Liver (tissue), 9 donors: ENCODE measurements around the gene RBFOX1. TPM values are rescaled to one million over a fixed set of nuclear protein-coding genes. Genes with fewer than 3 reads are reported as not detected.

Source experiments
- DNase-seq: peaks from one replicate; pipeline ENCODE4 v3.0.0-alpha.2; 2017; ENCODE audit warnings: low spot score
- H3K27ac ChIP-seq, 2 donors: one replicate each; pipeline ENCODE4 v1.7.0; 2013; ENCODE audit warnings: inconsistent platforms in 2 of 2, low read length in 2 of 2, control low read depth in 1 of 2, low read depth in 1 of 2, mild to moderate bottlenecking in 1 of 2
- H3K27me3 ChIP-seq, 4 donors: one replicate each; pipeline versions ENCODE4 v1.6.1 to v1.7.0; 2013; ENCODE audit warnings: low read length in 3 of 4, inconsistent platforms in 1 of 4, mild to moderate bottlenecking in 1 of 4, moderate library complexity in 1 of 4; ENCODE audit not compliant: control insufficient read depth in 4 of 4, insufficient read depth in 4 of 4
- H3K36me3 ChIP-seq, 4 donors: one replicate each; pipeline versions ENCODE4 v1.6.1 to v1.7.0; 2013; ENCODE audit warnings: low read length in 3 of 4, mild to moderate bottlenecking in 3 of 4, low read depth in 1 of 4, moderate library complexity in 1 of 4; ENCODE audit not compliant: control insufficient read depth in 4 of 4, insufficient read depth in 3 of 4
- H3K4me1 ChIP-seq, 4 donors: one replicate each; pipeline versions ENCODE4 v1.6.1 to v1.7.0; 2013; ENCODE audit warnings: low read length in 3 of 4, mild to moderate bottlenecking in 3 of 4, moderate library complexity in 1 of 4; ENCODE audit not compliant: control insufficient read depth in 4 of 4, insufficient read depth in 4 of 4
- H3K4me3 ChIP-seq, 3 donors: one replicate each; pipeline versions ENCODE4 v1.6.1 to v1.7.0; 2013; ENCODE audit warnings: low read length in 3 of 3, control low read depth in 1 of 3, low read depth in 1 of 3, mild to moderate bottlenecking in 1 of 3
- H3K9ac ChIP-seq, 2 donors: one replicate each; pipeline ENCODE4 v1.7.0; 2013; ENCODE audit warnings: low read length in 2 of 2, mild to moderate bottlenecking in 2 of 2, moderate library complexity in 2 of 2, control low read depth in 1 of 2, low read depth in 1 of 2
- H3K9me3 ChIP-seq, 4 donors: one replicate each; pipeline versions ENCODE4 v1.6.1 to v1.7.0; 2013; ENCODE audit warnings: low read length in 3 of 4; ENCODE audit not compliant: control insufficient read depth in 4 of 4
- ATF3 ChIP-seq: IDR thresholded peaks from 2 replicates; pipeline ENCODE4 v1.6.1; 2016; ENCODE audit warnings: antibody characterized with exemption
- CTCF ChIP-seq: fragments of 150-350 bp; IDR thresholded peaks from 2 replicates; pipeline ENCODE4 v1.5.1; 2017; ENCODE audit warnings: improper control_type of control experiment, low read depth, low read length; ENCODE audit not compliant: missing input control
- EGR1 ChIP-seq, 2 donors: IDR thresholded peaks; 2 replicates each; pipeline ENCODE4 v1.6.1; 2016 to 2018; ENCODE audit warnings: antibody characterized with exemption in 2 of 2, low read depth in 2 of 2
- FOXA1 ChIP-seq: IDR thresholded peaks from 2 replicates; pipeline ENCODE4 v1.6.1; 2016; ENCODE audit warnings: antibody characterized with exemption
- FOXA2 ChIP-seq: IDR thresholded peaks from 2 replicates; pipeline ENCODE4 v1.6.1; 2016; ENCODE audit warnings: antibody characterized with exemption
- GABPA ChIP-seq, 2 donors: IDR thresholded peaks in 1 of 2; conservative IDR thresholded peaks in 1 of 2; 2 replicates each; pipeline ENCODE4 v1.6.1; 2016; ENCODE audit warnings: antibody characterized with exemption in 2 of 2, mild to moderate bottlenecking in 1 of 2, moderate library complexity in 1 of 2
- HNF4A ChIP-seq, 2 donors: conservative IDR thresholded peaks; 2 replicates each; pipeline ENCODE4 v1.6.1; 2016; ENCODE audit warnings: antibody characterized with exemption in 2 of 2, mild to moderate bottlenecking in 2 of 2
- HNF4G ChIP-seq: IDR thresholded peaks from 2 replicates; pipeline ENCODE4 v1.6.1; 2016; ENCODE audit warnings: antibody characterized with exemption
- JUND ChIP-seq, 2 donors: IDR thresholded peaks; 2 replicates each; pipeline ENCODE4 v1.6.1; 2016; ENCODE audit warnings: antibody characterized with exemption in 2 of 2
- MAX ChIP-seq: IDR thresholded peaks from 2 replicates; pipeline ENCODE4 v1.6.1; 2016; ENCODE audit warnings: antibody characterized with exemption
- NR2F2 ChIP-seq: IDR thresholded peaks from 2 replicates; pipeline ENCODE4 v1.6.1; 2016; ENCODE audit warnings: antibody characterized with exemption
- REST ChIP-seq: IDR thresholded peaks from 2 replicates; pipeline ENCODE4 v1.6.1; 2016; ENCODE audit warnings: antibody characterized with exemption, mild to moderate bottlenecking
- RXRA ChIP-seq, 2 donors: IDR thresholded peaks; 2 replicates each; pipeline ENCODE4 v1.6.1; 2017 to 2018; ENCODE audit warnings: antibody characterized with exemption in 2 of 2, mild to moderate bottlenecking in 1 of 2
- SP1 ChIP-seq: IDR thresholded peaks from 2 replicates; pipeline ENCODE4 v1.6.1; 2018; ENCODE audit warnings: antibody characterized with exemption, mild to moderate bottlenecking
- TAF1 ChIP-seq: conservative IDR thresholded peaks from 2 replicates; pipeline ENCODE4 v1.6.1; 2016; ENCODE audit warnings: antibody characterized with exemption, mild to moderate bottlenecking
- YY1 ChIP-seq: IDR thresholded peaks from 2 replicates; pipeline ENCODE4 v1.6.1; 2016; ENCODE audit warnings: antibody characterized with exemption, mild to moderate bottlenecking
- ZBTB33 ChIP-seq: IDR thresholded peaks from 2 replicates; pipeline ENCODE4 v1.6.1; 2016; ENCODE audit warnings: antibody characterized with exemption
- WGBS: extraction: QIAGEN DNeasy Blood & Tissue Kit; methylation state at CpG from one replicate; pipeline ENCODE4 v1.1.7; 2013; 5-methylcytosine and 5-hydroxymethylcytosine counted together
- polyA plus RNA-seq, 2 donors: library from polyadenylated mRNA; stranded (reverse) in 1 of 2; unstranded in 1 of 2; fragments of 200-250 nt in 1 of 2; fragments of >200 nt in 1 of 2; fragmentation: Nextera tagmentation in 1 of 2; extraction: Ambion mirVana in 1 of 2; gene quantifications; one replicate each; pipeline versions ENCODE4 v1.2.1 to v1.2.3, GENCODE V29; 2013 to 2015
- total RNA-seq, 2 donors: library from RNA; depleted of rRNA; stranded (reverse); fragments of >200 nt; gene quantifications; one replicate each; pipeline ENCODE4 v1.2.3, GENCODE V29; 2014
- donor health status: healthy.
- donor health status: healthy.
- donor health status: healthy.
- donor health status: healthy.
- donor health status: healthy.

The RBFOX1 gene
- total and polyA plus RNA-seq, 4 donors: not detected

GRCh38 chr16:7381671-7382070, 49.0 kb downstream of the RBFOX1 start:
- Histone ChIP-seq H3K4me3 (no peak overlapping the region), H3K36me3 (no peaks in the 10 kb centered on the region), H3K9ac (no peak overlapping the region), H3K4me1 (no peaks in the 10 kb centered on the region), H3K27me3 (no peaks in the 10 kb centered on the region), H3K27ac (no peak overlapping the region), H3K9me3 (no peaks in the 10 kb centered on the region)
- WGBS: 82% methylated on average over 6 of the region's 6 CpGs
- TF ChIP-seq EGR1 (IDR thresholded peaks at IDR 0.05; ENCODE audit: low read depth in 2 of 2) (no peak), GABPA (IDR thresholded peaks at IDR 0.05 in 1 of 2, conservative IDR thresholded peaks at IDR 0.05 in 1 of 2) (no peak), FOXA2 (no peak), CTCF (no peak), REST (no peak), JUND (IDR thresholded peaks at IDR 0.05) (no peak), SP1 (no peak), FOXA1 (no peak), ATF3 (no peak), NR2F2 (no peak), TAF1 (no peak), HNF4G (no peak), YY1 (no peak), MAX (no peak), HNF4A (conservative IDR thresholded peaks at IDR 0.05) (no peak), RXRA (IDR thresholded peaks at IDR 0.05) (no peak), ZBTB33 (no peak)
- DNase-seq: no peak

- Histone ChIP-seq H3K27ac (no peak overlapping the region), H3K9ac (no peak overlapping the region), H3K9me3 (no peaks in the 10 kb centered on the region), H3K36me3 (no peaks in the 10 kb centered on the region), H3K27me3 (no peaks in the 10 kb centered on the region), H3K4me3 (no peak overlapping the region), H3K4me1 (no peaks in the 10 kb centered on the region)
- TF ChIP-seq TAF1 (no peak), ZBTB33 (no peak), FOXA1 (no peak), ATF3 (no peak), RXRA (IDR thresholded peaks at IDR 0.05) (no peak), FOXA2 (no peak), REST (no peak), HNF4A (conservative IDR thresholded peaks at IDR 0.05) (no peak), JUND (IDR thresholded peaks at IDR 0.05) (no peak), GABPA (IDR thresholded peaks at IDR 0.05 in 1 of 2, conservative IDR thresholded peaks at IDR 0.05 in 1 of 2) (no peak), SP1 (no peak), HNF4G (no peak), YY1 (no peak)
- WGBS: 79% methylated on average over 6 of the region's 6 CpGs
- no peak for DNase-seq
Measured at GRCh38 chr16:7382521-7382920, 49.9 kb downstream of the RBFOX1 start.
